Measurements from ENCODE around the gene DPPA2.

The DPPA2 gene

DNA sequence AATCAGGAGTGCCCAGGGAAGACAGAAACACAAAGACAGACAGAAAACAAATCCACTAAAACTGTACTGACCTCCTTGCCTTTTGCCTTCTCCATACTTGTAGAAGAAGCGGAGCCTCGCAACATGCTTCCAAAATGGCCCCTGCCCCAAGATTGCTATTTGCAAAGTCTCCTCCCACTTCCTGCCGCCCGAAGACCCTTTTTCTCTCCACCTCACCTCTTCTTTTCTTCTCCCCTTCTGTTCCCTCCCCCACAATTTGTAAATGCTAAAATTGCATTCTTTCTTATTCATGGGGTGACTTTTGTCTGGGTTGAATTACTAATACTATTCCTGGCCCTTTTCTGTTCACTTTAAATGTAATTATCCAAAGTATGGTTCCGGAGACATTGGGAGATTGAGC lies 21.1 kb upstream of the DPPA2 start, which contains the start of gene DPPA4:
Gene DPPA4, minus strand, starts transcription at position 154 of the 400 bp plus-strand sequence. Its CDS starts 29 bp downstream, at position 125.
- Histone ChIP-seq H3K4me2 (ENCODE audit: low read depth, low read length) (no peak within 1 kb of the TSS), H3K4me3 (ENCODE audit: low read length) (no peak within 1 kb of the TSS), H2AFZ (ENCODE audit: low read length) (no peak within 1 kb of the TSS), H4K20me1 (ENCODE audit: insufficient read depth, low read length) (no peaks in the 10 kb centered on the region), H3K9me3 (replicated peaks; ENCODE audit: insufficient read depth, low read length) (no peaks in the 10 kb centered on the region), H3K27me3 (replicated peaks; ENCODE audit: insufficient read depth, low read length) (no peaks in the 10 kb centered on the region), H3K9ac (ENCODE audit: low read length) (no peak within 1 kb of the TSS), H3K27ac (ENCODE audit: low read length) (no peak within 1 kb of the TSS), H3F3A (ENCODE audit: insufficient read depth, low read length) (no peaks in the 10 kb centered on the region), H3K36me3 (replicated peaks; ENCODE audit: insufficient read depth, low read length) (no peaks in the 10 kb centered on the region), H3K9me2 (replicated peaks; ENCODE audit: insufficient read depth, low read length) (no peaks in the 10 kb centered on the region), H3K4me1 (ENCODE audit: low read length) (no peaks in the 10 kb centered on the region), H3K79me2 (ENCODE audit: low read length) (no peaks in the 10 kb centered on the region)
- TF ChIP-seq, protein P1, sequence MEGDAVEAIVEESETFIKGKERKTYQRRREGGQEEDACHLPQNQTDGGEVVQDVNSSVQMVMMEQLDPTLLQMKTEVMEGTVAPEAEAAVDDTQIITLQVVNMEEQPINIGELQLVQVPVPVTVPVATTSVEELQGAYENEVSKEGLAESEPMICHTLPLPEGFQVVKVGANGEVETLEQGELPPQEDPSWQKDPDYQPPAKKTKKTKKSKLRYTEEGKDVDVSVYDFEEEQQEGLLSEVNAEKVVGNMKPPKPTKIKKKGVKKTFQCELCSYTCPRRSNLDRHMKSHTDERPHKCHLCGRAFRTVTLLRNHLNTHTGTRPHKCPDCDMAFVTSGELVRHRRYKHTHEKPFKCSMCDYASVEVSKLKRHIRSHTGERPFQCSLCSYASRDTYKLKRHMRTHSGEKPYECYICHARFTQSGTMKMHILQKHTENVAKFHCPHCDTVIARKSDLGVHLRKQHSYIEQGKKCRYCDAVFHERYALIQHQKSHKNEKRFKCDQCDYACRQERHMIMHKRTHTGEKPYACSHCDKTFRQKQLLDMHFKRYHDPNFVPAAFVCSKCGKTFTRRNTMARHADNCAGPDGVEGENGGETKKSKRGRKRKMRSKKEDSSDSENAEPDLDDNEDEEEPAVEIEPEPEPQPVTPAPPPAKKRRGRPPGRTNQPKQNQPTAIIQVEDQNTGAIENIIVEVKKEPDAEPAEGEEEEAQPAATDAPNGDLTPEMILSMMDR (IDR thresholded peaks at IDR 0.05; ENCODE audit: low read length) = no peak
- no peak for TF ChIP-seq EZH2 (optimal IDR thresholded peaks at IDR 0.05; ENCODE audit: low read depth, low read length)
- no peak for TF ChIP-seq EZH2phosphoT487 (IDR thresholded peaks at IDR 0.05; ENCODE audit: low read length)
- DNase-seq = no peak

DNA sequence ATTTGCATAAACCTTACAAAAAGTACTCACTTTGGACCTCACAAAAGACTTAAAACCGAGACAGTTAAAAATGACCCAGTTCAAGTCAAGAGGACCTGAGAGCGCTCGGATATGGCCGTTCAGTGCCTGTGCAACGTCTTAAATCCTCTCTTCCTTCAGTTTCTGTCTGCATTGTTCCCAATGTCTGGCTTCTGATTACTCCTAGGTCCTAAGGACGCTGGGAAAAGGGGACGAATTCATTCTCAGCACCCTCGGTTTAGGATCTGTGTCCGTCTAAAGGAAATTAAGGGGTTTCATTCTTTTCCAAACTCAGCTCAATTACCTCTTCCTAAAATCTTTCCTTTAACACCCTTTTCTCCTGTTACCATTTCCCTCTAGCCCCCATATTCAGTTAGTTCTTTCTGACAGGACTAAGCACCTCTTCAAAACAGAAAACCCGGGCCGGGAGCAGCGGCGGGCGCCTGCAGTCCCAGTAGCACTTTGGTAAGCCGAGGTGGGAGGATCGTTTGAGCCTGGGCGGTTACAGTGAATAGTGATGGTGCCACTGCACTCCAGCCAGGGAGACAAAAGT lies 20.1 kb upstream of the DPPA2 start:
- no peak overlapping the region for H3K9ac ChIP-seq (ENCODE audit: low read length)
- no peaks in the 10 kb centered on the region for H3F3A ChIP-seq (ENCODE audit: insufficient read depth, low read length)
- no peak overlapping the region for H3K4me3 ChIP-seq (ENCODE audit: low read length)
- no peaks in the 10 kb centered on the region for H3K36me3 ChIP-seq (replicated peaks; ENCODE audit: insufficient read depth, low read length)
- H4K20me1 ChIP-seq (ENCODE audit: insufficient read depth, low read length) = no peaks in the 10 kb centered on the region
- no peak overlapping the region for H3K27ac ChIP-seq (ENCODE audit: low read length)
- no peaks in the 10 kb centered on the region for H3K79me2 ChIP-seq (ENCODE audit: low read length)
- H3K4me1 ChIP-seq (ENCODE audit: low read length) = no peaks in the 10 kb centered on the region
- no peak for DNase-seq
- H3K27me3 ChIP-seq (replicated peaks; ENCODE audit: insufficient read depth, low read length) = no peaks in the 10 kb centered on the region
- H3K9me3 ChIP-seq (replicated peaks; ENCODE audit: insufficient read depth, low read length) = no peaks in the 10 kb centered on the region
- no peaks in the 10 kb centered on the region for H3K9me2 ChIP-seq (replicated peaks; ENCODE audit: insufficient read depth, low read length)
- no peak for TF ChIP-seq EZH2 (optimal IDR thresholded peaks at IDR 0.05; ENCODE audit: low read depth, low read length)
- TF ChIP-seq EZH2phosphoT487 (IDR thresholded peaks at IDR 0.05; ENCODE audit: low read length) = no peak
- TF ChIP-seq, protein P1 (IDR thresholded peaks at IDR 0.05; ENCODE audit: low read length) = no peak
- no peak overlapping the region for H2AFZ ChIP-seq (ENCODE audit: low read length)
- H3K4me2 ChIP-seq (ENCODE audit: low read depth, low read length) = no peak overlapping the region

DNA sequence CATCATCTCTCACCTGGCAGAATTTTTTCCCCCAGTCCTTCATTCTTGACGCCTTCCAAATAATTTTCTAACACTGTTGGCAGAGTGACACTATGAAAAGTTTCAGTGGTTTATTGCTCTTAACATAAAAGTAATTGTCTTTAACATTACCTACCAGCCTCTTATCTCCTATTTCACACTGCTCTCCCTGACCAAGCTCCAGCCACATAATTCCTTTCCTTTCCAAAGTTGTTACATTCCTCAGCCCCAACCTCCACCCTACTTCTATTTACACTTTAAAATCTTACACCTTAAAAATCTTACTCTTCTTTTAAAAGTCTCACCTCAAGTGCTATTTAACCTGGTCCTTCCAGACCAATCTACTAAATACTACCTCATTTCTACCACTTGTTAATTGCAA lies 18.3 kb upstream of the DPPA2 start:
- Histone ChIP-seq H3K4me3 (ENCODE audit: low read length) (no peak overlapping the region), H3K27ac (ENCODE audit: low read length) (no peak overlapping the region), H3K79me2 (ENCODE audit: low read length) (no peaks in the 10 kb centered on the region), H3K9me3 (replicated peaks; ENCODE audit: insufficient read depth, low read length) (no peaks in the 10 kb centered on the region), H2AFZ (ENCODE audit: low read length) (no peak overlapping the region), H3K9me2 (replicated peaks; ENCODE audit: insufficient read depth, low read length) (no peaks in the 10 kb centered on the region), H3F3A (ENCODE audit: insufficient read depth, low read length) (no peaks in the 10 kb centered on the region), H3K27me3 (replicated peaks; ENCODE audit: insufficient read depth, low read length) (no peaks in the 10 kb centered on the region), H3K9ac (ENCODE audit: low read length) (no peak overlapping the region), H3K36me3 (replicated peaks; ENCODE audit: insufficient read depth, low read length) (no peaks in the 10 kb centered on the region), H4K20me1 (ENCODE audit: insufficient read depth, low read length) (no peaks in the 10 kb centered on the region), H3K4me1 (ENCODE audit: low read length) (no peaks in the 10 kb centered on the region), H3K4me2 (ENCODE audit: low read depth, low read length) (no peak overlapping the region)
- TF ChIP-seq, protein P1 (IDR thresholded peaks at IDR 0.05; ENCODE audit: low read length) = no peak
- no peak for TF ChIP-seq EZH2 (optimal IDR thresholded peaks at IDR 0.05; ENCODE audit: low read depth, low read length)
- TF ChIP-seq EZH2phosphoT487 (IDR thresholded peaks at IDR 0.05; ENCODE audit: low read length) = no peak
- DNase-seq = no peak
